Measurements from ENCODE around the gene MYO9A. TPM values are rescaled to one million over a fixed set of nuclear protein-coding genes. Genes with fewer than 3 reads are reported as not detected.
A peak's percentile ranks its signal among the peaks of the same experiment; 100 is the strongest.
"Not testable (repeated sequence)": the region's sequence is repeated elsewhere in the genome, so short reads cannot be mapped to it uniquely, and the experiment has no call there.

The MYO9A gene
- total RNA-seq, 2 donors from 2014 or later: 24.0 to 28.6 TPM

- DNase-seq: no peak
- H3K9me3 Mint-ChIP-seq: peaks cover 0 to 2% of the 10 kb centered on the region in 2 donors
- ATAC-seq (replicated peaks in 1 of 2): no peak
- H3K27me3 Mint-ChIP-seq (ENCODE audit: low read depth): no peaks in the 10 kb centered on the region
- H3K4me3 Mint-ChIP-seq: no peak overlapping the region
- H3K27ac Mint-ChIP-seq: no peak overlapping the region
- H3K36me3 Mint-ChIP-seq (ENCODE audit: insufficient read depth in 2 of 2): peaks cover 0 to 2% of the 10 kb centered on the region in 2 donors
- H3K4me1 Mint-ChIP-seq (ENCODE audit: low read depth): peaks cover 5% of the 10 kb centered on the region
Measured at GRCh38 chr15:72063186-72063585, 54.8 kb downstream of the MYO9A start.

- peaks cover 0 to 2% of the 10 kb centered on the region in 2 donors for H3K9me3 Mint-ChIP-seq
- no peak overlapping the region for H3K4me3 Mint-ChIP-seq
- no peak overlapping the region for H3K27ac Mint-ChIP-seq
- DNase-seq (no peak), ATAC-seq (replicated peaks in 1 of 2) (no peak)
- peaks cover 5% of the 10 kb centered on the region for H3K4me1 Mint-ChIP-seq (ENCODE audit: low read depth)
- H3K36me3 Mint-ChIP-seq (ENCODE audit: insufficient read depth in 2 of 2): peaks cover 0 to 2% of the 10 kb centered on the region in 2 donors
- no peaks in the 10 kb centered on the region for H3K27me3 Mint-ChIP-seq (ENCODE audit: low read depth)
Measured at GRCh38 chr15:72062319-72062718, 55.6 kb downstream of the MYO9A start.

- H3K4me3 Mint-ChIP-seq: no peak overlapping the region
- peaks cover 5% of the 10 kb centered on the region for H3K4me1 Mint-ChIP-seq (ENCODE audit: low read depth)
- ATAC-seq (replicated peaks in 1 of 2) (no peak), DNase-seq (no peak)
- H3K27me3 Mint-ChIP-seq (ENCODE audit: low read depth): no peaks in the 10 kb centered on the region
- H3K36me3 Mint-ChIP-seq (ENCODE audit: insufficient read depth in 2 of 2): peaks cover 0 to 2% of the 10 kb centered on the region in 2 donors
- no peak overlapping the region for H3K27ac Mint-ChIP-seq
- peaks cover 0 to 2% of the 10 kb centered on the region in 2 donors for H3K9me3 Mint-ChIP-seq
Measured at GRCh38 chr15:72060687-72061250, 57.2 kb downstream of the MYO9A start.

- DNase-seq (no peak), ATAC-seq (replicated peaks in 1 of 2) (no peak)
- Mint-ChIP-seq H3K9me3 (no peaks in the 10 kb centered on the region), H3K36me3 (ENCODE audit: insufficient read depth in 2 of 2) (peaks cover 0 to 2% of the 10 kb centered on the region in 2 donors), H3K4me1 (ENCODE audit: low read depth) (peaks cover 5% of the 10 kb centered on the region), H3K4me3 (no peak overlapping the region), H3K27me3 (ENCODE audit: low read depth) (no peaks in the 10 kb centered on the region), H3K27ac (no peak overlapping the region)
Measured at GRCh38 chr15:72058585-72058984, 59.4 kb downstream of the MYO9A start.

- Mint-ChIP-seq H3K36me3 (ENCODE audit: insufficient read depth in 2 of 2) (peaks cover 0 to 2% of the 10 kb centered on the region in 2 donors), H3K27me3 (ENCODE audit: low read depth) (no peaks in the 10 kb centered on the region), H3K27ac (no peak overlapping the region), H3K9me3 (no peaks in the 10 kb centered on the region), H3K4me1 (ENCODE audit: low read depth) (peaks cover 5% of the 10 kb centered on the region), H3K4me3 (no peak overlapping the region)
- ATAC-seq (replicated peaks in 1 of 2) (no peak), DNase-seq (no peak)
Measured at GRCh38 chr15:72057548-72058091, 60.3 kb downstream of the MYO9A start.

GRCh38 chr15:72056217-72056616 is 61.7 kb downstream of the MYO9A start:
- H3K27ac Mint-ChIP-seq; H3K27me3 Mint-ChIP-seq (ENCODE audit: low read depth); H3K9me3 Mint-ChIP-seq; H3K36me3 Mint-ChIP-seq (ENCODE audit: insufficient read depth in 2 of 2); ATAC-seq (replicated peaks in 1 of 2); H3K4me1 Mint-ChIP-seq (ENCODE audit: low read depth); H3K4me3 Mint-ChIP-seq; DNase-seq: not testable (repeated sequence)

GRCh38 chr15:72053297-72053696 is 64.7 kb downstream of the MYO9A start:
- not testable (repeated sequence) for ATAC-seq (replicated peaks in 1 of 2); DNase-seq; H3K36me3 Mint-ChIP-seq (ENCODE audit: insufficient read depth in 2 of 2); H3K27me3 Mint-ChIP-seq (ENCODE audit: low read depth); H3K4me1 Mint-ChIP-seq (ENCODE audit: low read depth); H3K27ac Mint-ChIP-seq; H3K9me3 Mint-ChIP-seq; H3K4me3 Mint-ChIP-seq

GRCh38 chr15:72050700-72051099 is 67.2 kb downstream of the MYO9A start:
- H3K4me1 Mint-ChIP-seq (ENCODE audit: low read depth): no peaks in the 10 kb centered on the region
- H3K27me3 Mint-ChIP-seq (ENCODE audit: low read depth): no peaks in the 10 kb centered on the region
- no peak for ATAC-seq (replicated peaks in 1 of 2)
- H3K4me3 Mint-ChIP-seq: no peak overlapping the region
- H3K9me3 Mint-ChIP-seq: no peaks in the 10 kb centered on the region
- DNase-seq: no peak
- H3K27ac Mint-ChIP-seq: no peak overlapping the region
- H3K36me3 Mint-ChIP-seq (ENCODE audit: insufficient read depth in 2 of 2): peaks cover 0 to 3% of the 10 kb centered on the region in 2 donors

- no peaks in the 10 kb centered on the region for H3K9me3 Mint-ChIP-seq
- no peaks in the 10 kb centered on the region for H3K4me1 Mint-ChIP-seq (ENCODE audit: low read depth)
- peaks cover 0 to 3% of the 10 kb centered on the region in 2 donors for H3K36me3 Mint-ChIP-seq (ENCODE audit: insufficient read depth in 2 of 2)
- DNase-seq (no peak), ATAC-seq (replicated peaks in 1 of 2) (no peak)
- H3K27me3 Mint-ChIP-seq (ENCODE audit: low read depth): no peaks in the 10 kb centered on the region
- H3K27ac Mint-ChIP-seq: no peak overlapping the region
- H3K4me3 Mint-ChIP-seq: no peak overlapping the region
Measured at GRCh38 chr15:72047020-72047419, 70.9 kb downstream of the MYO9A start.

- Mint-ChIP-seq H3K36me3 (ENCODE audit: insufficient read depth in 2 of 2) (peaks cover 0 to 6% of the 10 kb centered on the region in 2 donors), H3K27ac (no peak overlapping the region), H3K27me3 (ENCODE audit: low read depth) (no peaks in the 10 kb centered on the region), H3K4me3 (no peak overlapping the region), H3K4me1 (ENCODE audit: low read depth) (no peaks in the 10 kb centered on the region), H3K9me3 (no peaks in the 10 kb centered on the region)
- DNase-seq (no peak), ATAC-seq (replicated peaks in 1 of 2) (no peak)
Measured at GRCh38 chr15:72044956-72045355, 73.0 kb downstream of the MYO9A start.

GRCh38 chr15:72042865-72043264 is 75.1 kb downstream of the MYO9A start:
- Mint-ChIP-seq H3K4me3 (no peak overlapping the region), H3K4me1 (ENCODE audit: low read depth) (peaks cover 4% of the 10 kb centered on the region), H3K27ac (no peak overlapping the region), H3K9me3 (peaks cover 0 to 2% of the 10 kb centered on the region in 2 donors), H3K27me3 (ENCODE audit: low read depth) (no peaks in the 10 kb centered on the region), H3K36me3 (ENCODE audit: insufficient read depth in 2 of 2) (peaks cover 2 to 6% of the 10 kb centered on the region in 2 donors)
- DNase-seq: no peak
- no peak for ATAC-seq (replicated peaks in 1 of 2)

- ATAC-seq (replicated peaks in 1 of 2): no peak
- Mint-ChIP-seq H3K4me1 (ENCODE audit: low read depth) (peaks cover 12% of the 10 kb centered on the region), H3K36me3 (ENCODE audit: insufficient read depth in 2 of 2) (peaks cover 5 to 6% of the 10 kb centered on the region in 2 donors), H3K9me3 (peaks cover 2 to 4% of the 10 kb centered on the region in 2 donors), H3K27ac (no peak overlapping the region), H3K27me3 (ENCODE audit: low read depth) (no peaks in the 10 kb centered on the region), H3K4me3 (no peak overlapping the region)
- no peak for DNase-seq
Measured at GRCh38 chr15:72042054-72042453, 75.9 kb downstream of the MYO9A start.

- no peak for DNase-seq
- Mint-ChIP-seq H3K27me3 (ENCODE audit: low read depth) (no peaks in the 10 kb centered on the region), H3K27ac (no peak overlapping the region), H3K4me1 (ENCODE audit: low read depth) (peaks cover 19% of the 10 kb centered on the region), H3K36me3 (ENCODE audit: insufficient read depth in 2 of 2) (peaks cover 2 to 8% of the 10 kb centered on the region in 2 donors), H3K9me3 (peaks cover 2 to 4% of the 10 kb centered on the region in 2 donors), H3K4me3 (no peak overlapping the region)
- ATAC-seq (replicated peaks in 1 of 2): peak; percentile 19 to 32
Measured at GRCh38 chr15:72037321-72037720, 80.6 kb downstream of the MYO9A start.

Data from activated T-cell treated with anti-CD3 and anti-CD28 coated beads, Interleukin-2, amount 50 U/mL, for 72 hours (primary cell).